Dedifferentiated amniotic fluid mesenchymal stem cell (primary cell): Measurements from ENCODE around the gene MYO18A.

Experiments
- DNase-seq: peaks from one replicate; pipeline ENCODE4 v3.0.0-alpha.2; 2016; ENCODE audit errors: extremely low spot score

The MYO18A gene

DNA sequence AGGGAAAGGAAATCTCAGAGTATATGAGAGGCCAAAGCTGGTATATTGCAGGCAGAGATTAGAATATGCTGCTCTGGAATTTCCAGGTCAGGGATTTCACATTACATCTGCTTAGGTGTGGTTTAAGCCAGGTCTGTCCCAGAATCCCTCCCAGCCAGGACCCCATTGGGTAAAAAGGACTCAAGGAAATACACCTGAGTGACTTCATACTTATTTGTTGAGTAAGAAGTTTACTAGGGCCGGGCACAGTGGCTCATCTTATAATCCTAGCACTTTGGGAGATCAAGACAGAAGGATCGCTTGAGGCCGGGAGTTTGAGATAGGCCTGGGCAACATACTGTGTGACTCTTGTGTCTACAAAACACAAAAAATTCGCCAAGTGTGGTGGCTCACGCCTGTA, 130.0 kb downstream of the MYO18A start:
- DNase-seq = no peak

DNA sequence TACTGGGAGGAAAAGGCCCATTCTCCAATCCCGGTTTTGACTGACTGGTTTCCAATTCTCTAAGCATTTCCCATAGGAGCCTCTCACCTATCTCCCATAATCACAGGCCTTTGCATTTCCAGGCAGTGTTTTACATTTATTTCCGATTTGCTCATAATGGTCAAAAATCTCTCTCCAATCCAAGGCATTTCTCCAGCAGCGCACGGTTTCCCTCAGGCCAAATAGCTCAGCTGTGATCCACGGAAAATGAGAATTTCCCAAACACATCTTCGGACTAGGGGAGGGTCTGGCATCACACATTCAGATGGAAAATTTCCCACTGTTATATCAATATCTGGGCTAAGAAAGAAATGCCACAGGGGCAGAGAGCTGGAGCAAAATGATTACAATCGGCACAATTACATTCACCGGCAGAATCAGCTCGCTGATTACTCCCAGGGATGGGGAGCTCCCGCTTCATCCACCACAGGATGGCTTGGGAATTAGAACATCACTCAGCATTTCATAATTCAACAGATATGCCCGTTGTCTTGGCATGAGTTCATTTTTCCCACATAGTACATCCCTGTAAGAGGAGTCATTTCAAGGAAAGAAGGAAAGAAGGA, 130.6 kb downstream of the MYO18A start:
- no peak for DNase-seq

- no peak for DNase-seq
Observed at GRCh38 chr17:29048440-29049368, 131.5 kb downstream of the MYO18A start.

DNA sequence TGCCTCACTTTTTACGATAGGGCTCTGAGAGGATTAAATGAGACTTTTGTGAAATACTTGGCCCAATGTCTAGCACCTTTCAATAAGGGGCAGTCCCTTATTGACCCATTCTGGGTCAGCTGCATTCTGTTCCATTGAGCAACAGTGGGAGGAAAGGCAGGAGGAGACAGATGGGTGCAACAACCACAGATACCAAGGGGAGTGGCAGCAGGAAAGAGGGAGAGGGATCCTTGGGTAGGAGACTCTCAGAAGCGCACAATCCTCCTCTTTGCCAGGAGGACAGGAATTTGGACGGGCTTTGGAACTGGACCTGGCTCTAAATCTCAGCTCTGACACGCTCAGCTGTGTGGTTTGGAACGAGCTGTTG, 133.7 kb downstream of the MYO18A start:
- no peak for DNase-seq

DNA sequence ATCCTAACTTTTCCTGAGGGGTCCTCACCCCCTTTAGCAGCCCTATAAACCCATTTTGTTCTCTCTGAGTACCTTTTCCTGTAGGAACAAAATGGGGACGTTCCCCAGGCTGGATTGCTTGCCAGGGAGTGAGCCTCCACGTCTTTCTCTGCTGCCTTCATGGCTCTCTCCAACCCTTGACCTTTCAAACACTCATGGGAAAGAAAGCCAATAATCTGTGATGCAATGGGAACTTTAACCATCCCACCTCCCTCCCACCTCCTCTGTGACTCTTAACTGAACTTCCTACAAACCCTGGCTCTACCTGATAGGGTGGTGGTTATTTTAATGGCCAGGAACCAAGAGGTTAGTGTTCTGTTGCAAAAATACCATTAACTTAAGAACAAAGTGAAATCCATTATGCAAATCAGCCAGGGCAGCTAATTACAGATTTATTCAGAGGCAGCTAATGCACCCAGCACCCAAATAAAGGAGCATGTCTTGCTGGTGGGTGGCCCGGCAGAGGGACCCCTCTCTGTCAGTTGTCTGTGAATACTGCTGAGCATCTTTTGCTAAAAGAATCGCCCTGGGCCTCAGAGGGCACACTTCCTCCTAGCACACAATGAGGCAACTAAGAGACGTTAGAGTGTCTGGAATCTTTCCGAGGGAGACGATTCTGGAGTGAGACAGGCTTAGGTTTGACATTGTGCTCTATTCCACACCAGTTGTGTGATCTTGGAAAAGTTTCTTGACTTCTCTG, 134.3 kb downstream of the MYO18A start:
- no peak for DNase-seq

GRCh38 chr17:29045026-29045425, 135.2 kb downstream of the MYO18A start:
- DNase-seq = no peak

DNA sequence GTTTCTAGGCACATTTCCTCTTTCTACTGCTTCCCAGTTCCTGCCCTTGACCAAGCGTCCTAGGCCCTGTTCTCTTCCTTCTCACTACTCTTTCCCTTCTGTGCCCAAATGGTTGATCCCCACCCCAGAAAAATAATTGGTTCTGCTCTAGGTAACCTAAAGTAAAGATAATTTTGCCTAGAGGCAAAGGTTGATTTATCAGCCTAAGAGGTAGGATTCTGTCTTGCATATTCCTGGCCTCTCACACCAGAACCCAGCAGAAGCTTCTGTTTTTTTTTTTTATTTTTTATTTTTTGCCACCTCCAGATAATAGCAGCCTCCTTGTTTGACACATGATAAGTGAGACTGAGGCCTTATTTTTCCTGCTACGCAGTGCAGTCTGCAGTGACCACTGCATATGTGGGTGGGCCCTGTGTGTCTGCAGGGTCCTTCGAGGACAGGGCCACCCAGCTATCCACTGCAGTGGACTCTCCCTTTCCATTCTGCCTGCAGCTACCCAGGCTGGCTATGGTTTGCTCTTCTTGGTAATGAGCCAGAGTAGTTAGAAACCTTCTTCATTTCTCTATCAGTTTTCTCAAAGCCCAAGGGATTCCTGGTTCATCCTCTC, 136.6 kb downstream of the MYO18A start:
- DNase-seq = no peak

DNA sequence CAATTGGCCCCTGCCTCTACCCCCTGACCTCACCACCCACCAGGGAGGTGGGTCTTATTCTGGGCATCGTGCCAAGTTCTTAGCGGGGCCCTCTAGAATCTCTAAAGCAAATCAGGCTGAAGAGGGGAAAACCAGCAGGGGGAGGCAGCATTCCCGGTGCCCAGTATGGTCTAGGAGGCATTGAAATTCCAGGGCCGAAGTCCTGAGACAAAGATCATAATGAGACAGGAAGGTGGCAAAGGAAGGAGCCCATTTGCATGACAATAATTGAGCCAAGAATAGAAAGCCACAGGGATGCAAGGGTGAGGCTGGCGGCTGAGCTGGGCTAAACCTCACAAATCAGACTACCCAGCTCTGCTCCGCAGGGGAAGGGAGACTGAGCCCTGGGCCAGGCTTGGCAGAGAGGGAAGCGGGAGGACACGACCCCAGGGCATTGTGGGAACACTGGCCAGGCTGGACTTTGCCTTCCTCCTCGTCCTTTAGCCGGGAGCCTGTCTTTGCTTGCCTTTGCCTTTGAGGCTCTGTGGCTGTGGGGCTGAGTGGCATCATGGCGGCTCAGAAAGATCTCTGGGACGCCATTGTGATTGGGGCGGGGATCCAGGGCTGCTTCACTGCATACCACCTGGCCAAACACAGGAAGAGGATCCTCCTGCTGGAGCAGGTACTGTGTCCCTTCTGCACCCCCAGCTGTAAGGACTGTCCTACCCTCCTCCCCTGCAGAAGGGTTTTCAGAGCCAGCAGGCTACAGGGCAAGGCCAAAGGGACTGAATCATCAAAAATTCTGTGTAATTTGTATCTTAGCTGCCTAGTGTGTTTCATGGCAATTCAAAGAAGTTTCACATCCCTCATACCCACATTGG, 137.3 kb downstream of the MYO18A start, which contains the start of gene PIPOX:
TSS of gene PIPOX (plus strand) at position 463 of the 860 bp plus-strand sequence. CDS start at position 548, 85 bp downstream.
- no peak for DNase-seq

DNA sequence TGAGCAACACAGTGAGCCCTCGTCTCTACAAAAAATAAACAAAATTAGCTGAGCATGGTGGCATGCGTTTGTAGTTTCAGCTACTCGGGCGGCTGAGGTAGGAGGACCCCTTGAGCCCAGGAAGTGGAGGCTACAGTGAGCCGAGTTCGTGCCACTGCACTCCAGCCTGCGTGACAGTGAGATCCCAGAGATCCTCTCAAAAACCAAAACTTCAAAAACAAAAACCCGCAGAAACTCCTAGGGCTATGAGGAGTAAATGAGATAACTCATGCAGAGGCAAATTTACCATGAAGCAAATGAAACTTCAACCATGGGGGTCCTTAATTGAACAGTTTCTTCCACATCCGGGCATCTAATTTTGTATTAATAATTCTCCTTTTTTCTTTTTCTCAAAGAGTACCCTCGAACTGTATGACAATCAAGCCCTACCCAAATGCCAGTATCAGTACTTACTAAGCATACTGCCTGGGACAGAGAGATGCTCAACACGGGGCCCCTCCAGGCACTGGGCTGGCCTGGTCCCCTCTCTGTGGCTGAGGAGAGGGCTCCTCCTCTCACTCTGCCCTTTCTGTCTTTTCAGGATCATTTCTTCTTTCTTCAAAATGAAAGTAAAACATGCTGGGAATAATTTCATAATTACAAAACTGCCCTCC, 138.0 kb downstream of the MYO18A start:
- DNase-seq = no peak

GRCh38 chr17:29041571-29041970, 138.6 kb downstream of the MYO18A start:
- DNase-seq = no peak

GRCh38 chr17:29041091-29041490, 139.1 kb downstream of the MYO18A start:
- DNase-seq = no peak

DNA sequence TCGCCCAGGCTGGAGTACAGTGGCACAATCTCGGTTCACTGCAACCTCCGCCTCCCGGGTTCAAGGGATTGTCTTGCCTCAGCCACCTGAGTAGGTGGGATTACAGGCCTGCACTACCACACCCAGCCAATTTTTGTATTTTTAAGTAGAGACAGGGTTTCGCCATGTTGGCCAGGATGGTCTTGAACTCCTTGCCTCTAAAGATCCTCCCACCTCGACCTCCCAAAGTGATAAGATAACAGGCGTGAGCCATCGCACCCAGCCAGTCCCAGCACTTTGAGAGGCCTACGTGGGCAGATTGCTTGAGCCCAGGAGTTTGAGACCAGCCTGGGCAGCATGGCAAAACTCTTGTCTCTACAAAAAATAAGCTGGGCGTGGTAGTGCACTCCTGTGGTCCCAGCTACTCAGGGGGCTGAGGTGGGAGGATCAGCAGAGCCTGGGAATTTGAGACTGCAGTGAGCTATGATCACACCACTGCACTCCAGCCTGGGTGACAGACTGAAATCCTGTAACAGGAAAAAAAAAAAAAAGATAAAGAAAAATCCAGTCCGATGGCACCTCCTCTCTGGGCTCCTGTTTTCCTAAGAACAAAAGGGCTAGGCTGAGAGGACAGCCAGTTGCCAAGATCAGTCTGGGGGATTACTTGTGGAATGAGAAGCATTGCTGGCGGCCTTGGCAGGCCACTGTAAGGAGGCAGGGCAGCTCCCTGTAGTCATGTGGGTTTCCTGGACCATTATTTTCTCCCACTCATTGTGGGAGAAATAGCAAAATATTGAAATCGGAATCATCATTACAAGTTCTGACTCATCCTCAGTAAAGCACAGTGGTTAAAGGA, 140.2 kb downstream of the MYO18A start:
- peak; percentile 87 for DNase-seq

GRCh38 chr17:29038085-29038795, 142.0 kb downstream of the MYO18A start:
- no peak for DNase-seq

- no peak for DNase-seq
Observed at GRCh38 chr17:29037739-29038084, 142.5 kb downstream of the MYO18A start.

DNA sequence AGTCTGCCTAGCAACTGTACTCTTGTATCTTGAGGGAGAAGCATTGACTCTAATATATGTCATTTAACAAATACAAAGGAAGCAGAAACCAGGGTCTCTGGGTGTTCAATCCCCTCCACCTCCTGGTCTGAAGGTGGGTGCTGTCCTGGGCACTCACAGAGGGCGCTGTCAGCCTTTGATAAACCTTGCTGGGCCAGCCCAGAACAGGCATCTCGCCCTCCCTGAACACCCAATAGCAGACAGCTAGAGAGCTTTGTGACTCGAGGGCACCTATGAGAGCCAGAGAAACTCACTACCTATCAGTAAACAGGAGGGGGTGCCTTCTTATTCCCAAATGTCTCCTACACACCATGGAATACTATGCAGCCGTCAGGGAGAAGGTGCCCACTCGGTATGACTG, 143.6 kb downstream of the MYO18A start:
- DNase-seq = no peak

- no peak for DNase-seq
Observed at GRCh38 chr17:29034510-29034909, 145.7 kb downstream of the MYO18A start.

- no peak for DNase-seq
Observed at GRCh38 chr17:29032857-29033197, 147.4 kb downstream of the MYO18A start.

GRCh38 chr17:29032013-29032856, 148.0 kb downstream of the MYO18A start:
- no peak for DNase-seq
